Myocyte (in vitro differentiated cells): ENCODE data around the gene MRTFB. TPM values are rescaled to one million over a fixed set of nuclear protein-coding genes. Genes with fewer than 3 reads are reported as not detected.
"Not testable (repeated sequence)": the region's sequence is repeated elsewhere in the genome, so short reads cannot be mapped to it uniquely, and the experiment has no call there.

Experiments
- DNase-seq: peaks from one replicate; pipeline ENCODE4 v3.0.0-alpha.2; 2012; ENCODE audit warnings: low read depth
- total RNA-seq: library from RNA; depleted of rRNA; stranded (reverse); fragments of >200 nt; gene quantifications from 2 replicates; pipeline ENCODE4 v1.2.3, GENCODE V29; 2014

The MRTFB gene
- total RNA-seq, 1 donor from 2014 or later: 12.3 TPM

DNA sequence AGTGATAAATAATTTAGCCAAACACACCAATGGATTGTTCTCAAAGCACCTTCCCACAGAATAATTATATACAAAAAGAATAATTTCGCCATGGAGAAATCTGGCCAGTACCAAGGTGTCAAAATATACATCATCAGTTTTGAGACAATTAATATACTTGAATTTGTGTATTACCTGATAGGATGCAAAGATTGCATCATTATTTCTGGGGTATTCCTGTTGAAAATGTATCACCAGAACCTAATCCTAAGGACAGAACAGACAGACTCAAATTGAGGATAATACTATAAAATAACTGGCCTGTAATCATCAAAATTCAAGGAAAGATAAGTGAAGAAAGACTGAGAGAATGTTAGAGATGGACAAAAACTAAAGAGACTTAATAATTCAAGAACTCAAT lies 111.9 kb downstream of the MRTFB start:
- DNase-seq: no peak

DNA sequence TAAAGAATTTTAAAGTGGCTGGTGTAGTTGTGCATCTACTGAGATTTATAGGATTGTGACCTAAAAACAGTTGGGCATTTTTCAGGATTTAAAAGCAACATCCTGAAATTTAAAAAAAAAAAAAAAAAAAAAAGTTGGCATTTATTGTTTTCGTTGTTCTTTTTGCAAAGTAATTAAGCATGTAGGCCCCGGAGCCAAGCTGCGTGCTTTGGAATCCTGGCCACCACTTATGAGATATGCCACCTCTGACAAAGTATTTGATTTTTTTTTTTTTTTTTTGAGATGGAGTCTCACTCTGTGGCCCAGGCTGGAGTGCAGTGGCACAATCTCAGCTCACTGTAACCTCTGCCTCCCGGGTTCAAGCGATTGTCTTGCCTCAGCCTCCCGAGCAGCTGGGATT lies 112.8 kb downstream of the MRTFB start:
- DNase-seq: not testable (repeated sequence)

DNA sequence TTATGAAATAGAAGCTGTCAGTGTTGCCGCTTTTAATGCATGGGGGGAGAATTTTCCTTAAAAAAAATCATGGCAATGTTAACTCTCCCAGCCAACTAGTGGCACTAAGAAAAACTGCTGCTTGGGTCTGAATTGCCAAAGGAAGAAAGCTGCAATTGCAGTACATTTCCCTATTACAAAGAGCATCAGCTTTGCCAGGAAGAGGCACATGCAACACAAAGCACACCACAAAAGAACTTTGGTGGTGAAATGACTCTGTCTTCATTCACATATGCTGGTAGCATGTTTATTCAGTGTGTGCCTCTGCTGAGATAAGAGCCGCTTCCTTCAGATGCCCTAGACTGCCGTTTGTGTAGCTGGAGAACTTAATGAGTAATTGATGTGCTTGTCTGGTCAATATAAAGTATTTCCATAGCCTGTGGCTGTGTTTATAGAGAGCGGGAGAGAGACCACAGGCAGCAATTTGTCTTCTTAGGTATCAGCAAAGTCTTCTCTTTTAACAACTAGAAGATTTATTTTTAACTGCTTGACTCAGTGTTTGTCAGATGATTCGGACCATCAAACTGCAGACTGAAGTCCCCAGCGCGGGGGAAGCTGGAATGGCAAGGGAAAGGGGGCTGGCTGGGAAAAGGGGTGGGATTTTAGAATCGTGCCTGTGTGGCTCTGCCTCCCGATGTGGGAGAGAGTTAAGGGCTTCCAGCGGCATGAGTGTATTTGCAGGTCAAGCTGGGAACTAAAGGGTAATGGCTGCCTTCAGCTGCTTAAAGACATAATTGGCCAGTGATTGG lies 115.1 kb downstream of the MRTFB start:
- peak; percentile 82 for DNase-seq

DNA sequence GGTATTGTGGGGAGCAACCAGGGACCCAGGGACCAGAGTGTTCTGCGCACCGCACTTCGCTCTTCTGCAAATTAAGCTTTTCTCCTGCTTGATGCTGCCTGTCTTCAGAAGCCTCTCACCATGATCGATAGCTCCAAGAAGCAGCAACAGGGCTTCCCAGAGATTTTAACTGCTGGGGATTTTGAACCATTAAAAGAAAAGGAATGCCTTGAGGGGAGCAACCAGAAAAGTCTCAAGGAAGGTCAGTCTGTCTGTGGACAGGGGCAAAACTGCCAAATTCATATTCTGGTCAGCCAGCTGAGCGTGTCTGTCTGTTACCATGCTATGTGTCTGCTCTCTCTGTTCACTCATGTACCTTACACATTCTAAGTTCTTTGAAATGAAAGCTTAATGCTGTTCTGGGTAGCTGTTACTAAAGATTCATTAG lies 115.7 kb downstream of the MRTFB start:
- DNase-seq: peak; percentile 26

DNA sequence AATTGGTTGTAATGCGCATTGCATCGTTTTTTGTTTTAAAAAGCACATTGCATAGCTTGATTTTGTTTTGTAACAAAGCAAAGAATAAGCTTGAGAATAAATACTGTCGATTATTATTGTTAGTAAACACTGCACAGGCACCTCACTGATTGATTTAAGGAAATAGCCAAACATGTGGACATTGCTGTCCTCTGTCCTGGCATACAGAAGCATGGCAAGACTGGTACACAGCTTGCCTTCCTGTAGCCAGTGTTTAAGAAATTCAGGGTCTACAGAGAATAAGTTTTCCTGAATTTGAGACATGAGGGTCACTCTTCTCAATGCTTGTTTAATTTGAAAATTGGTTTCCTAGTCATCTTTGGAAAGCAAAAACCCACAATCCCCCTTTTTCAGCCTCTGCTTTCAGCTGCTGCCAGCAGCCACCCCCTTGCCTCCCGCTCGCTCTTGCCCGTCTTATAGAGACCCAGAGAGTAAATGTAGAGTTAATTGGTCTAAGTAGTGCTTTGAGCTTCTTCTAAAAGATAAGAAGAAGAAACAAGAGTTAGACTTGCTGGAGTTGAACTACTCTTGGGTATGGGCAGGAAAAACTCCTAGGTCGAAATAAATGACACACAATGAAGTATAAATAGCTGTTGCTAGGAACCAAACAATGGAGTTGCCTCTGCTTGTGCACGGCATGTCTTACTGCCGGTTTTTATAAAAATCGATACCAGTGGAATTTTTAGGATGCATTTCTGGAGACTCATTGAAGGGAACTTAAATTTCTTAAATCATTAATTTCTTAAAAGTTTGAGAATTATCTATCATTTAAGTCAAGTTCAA lies 116.6 kb downstream of the MRTFB start:
- DNase-seq: no peak

DNA sequence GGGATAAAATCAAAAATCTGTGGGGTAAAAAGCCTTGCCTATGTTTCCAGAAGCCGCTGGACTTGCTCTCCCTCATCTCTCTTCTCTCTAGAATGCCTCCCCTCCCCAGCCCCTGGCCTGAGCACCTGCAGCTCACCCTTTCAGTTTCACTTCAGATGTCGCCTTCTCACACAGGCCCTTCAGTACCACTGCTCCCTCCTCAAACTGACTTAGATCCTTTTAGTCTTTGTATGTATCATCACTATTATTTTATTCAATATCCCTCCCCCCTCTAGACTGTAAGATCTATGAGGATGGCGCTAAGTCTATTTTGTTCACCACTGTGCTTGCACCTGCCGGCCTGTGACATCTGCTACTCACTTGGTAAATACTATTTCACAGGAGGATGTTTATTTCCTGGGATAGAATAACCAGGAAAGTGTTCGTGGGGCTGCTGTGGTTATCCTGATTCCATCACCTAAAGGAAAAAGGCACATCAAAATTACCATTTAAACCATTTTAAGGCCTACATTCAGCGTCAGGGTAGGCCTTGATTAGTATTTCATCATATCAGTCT lies 122.3 kb downstream of the MRTFB start:
- peak; percentile 46 for DNase-seq

DNA sequence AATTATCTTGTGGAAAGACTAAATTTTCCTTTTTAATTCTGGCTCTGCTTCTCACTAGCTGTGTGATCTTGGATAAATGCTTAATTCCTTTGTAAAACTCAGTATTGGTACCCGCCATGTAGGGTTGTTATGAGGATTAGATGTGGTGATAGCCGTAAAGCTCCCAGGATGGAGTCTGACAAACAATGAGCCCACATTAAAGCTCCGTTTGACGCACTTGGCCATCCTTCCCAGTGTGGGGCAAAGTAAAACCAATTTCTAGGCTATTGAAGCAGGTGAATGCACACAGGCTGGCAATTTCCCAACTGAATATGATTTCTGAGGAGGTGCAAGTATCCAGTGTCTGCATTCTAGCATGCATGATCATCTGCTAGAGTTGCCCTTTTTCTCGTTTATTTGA lies 123.6 kb downstream of the MRTFB start:
- no peak for DNase-seq

DNA sequence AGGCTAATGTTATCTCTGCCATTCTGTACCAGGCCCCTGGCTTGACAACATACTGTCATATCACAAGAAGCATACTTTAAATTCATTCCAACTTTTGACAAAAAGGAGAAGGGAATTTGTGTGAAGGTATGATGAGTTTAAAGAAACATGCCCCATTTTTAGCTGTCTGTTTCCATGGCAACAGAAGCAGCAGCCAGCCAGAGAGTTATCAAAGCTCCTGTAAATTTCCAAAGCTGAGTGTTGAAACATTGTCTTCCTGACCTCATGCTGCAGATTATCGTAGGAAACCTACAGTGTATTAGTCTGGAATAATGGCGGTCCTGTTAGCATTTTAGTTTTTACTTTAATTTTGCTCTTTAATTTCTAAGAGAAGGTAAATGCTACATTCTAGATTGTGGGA lies 124.9 kb downstream of the MRTFB start:
- DNase-seq: no peak

DNA sequence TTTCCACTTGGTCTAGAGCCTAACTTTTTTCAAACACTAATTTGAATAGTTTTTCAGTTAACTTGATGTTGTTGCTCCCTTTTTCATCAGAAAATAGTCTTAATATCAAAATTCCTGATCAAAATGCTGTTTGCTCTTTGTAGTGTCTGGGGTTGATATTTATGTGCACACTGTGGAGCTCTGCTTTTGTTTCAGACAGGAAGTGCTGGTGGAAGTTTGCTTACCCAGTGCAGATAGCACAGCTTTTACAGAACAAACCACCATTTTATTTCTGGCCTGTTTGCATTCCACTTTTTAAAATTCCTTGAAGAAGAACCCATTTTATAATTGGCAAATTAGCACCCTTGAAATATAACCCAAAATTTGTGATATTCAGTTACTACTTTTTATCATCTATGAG lies 125.4 kb downstream of the MRTFB start:
- no peak for DNase-seq

DNA sequence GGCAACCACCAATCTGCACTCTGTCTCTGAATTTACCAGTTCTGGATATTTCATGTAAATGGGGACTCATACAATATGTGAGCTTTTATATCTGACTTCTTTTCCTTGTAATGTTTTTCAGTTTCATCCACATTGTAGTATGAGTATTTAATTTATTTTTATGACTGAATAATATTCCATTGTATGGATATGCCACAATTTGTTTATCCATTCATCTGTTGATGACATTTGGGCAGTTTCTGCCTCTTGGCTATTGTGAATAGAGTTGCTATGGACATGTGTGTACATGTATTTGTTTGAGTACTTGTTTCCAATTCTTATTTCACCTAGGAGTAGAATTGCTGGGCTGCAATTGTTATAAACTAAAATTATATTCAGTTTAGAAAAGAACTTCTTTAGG lies 126.9 kb downstream of the MRTFB start:
- DNase-seq: no peak

DNA sequence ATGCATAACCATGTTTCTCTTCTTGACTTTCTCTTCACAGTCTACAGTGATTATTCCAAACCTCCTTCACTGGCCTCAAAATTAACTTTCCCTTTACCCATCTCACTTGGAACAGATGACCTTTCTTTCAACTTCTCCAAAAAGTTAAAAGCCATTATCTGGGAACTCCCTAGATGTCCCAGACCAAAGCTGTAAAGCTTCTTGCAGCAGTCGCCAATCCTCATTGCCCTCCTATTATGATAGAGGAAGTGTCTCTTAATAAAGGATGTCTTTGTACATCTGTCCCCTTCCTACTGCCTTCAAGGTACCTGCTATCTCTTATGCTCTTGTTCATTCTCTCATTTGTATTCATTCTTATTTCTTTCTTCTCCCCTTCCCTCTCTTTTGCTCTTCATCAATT lies 127.5 kb downstream of the MRTFB start:
- no peak for DNase-seq

DNA sequence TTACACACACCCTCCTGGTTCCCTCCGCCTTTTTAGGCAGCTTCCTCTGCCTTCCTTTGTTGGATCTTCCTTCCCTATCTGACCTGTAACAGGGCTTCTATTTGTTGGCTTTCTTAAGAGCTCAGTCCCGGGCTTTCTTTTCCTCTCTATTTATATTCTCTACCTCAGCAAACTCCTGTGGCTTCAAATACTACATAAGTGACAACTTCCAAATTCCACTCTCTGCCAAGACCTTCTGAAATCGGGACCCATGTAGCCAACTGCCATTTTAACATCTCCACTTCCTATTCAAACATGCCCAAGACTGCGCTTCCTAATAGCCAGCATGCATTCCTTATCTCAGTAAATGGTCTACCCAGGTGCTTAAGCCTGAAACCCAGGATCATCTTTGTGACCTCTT lies 128.1 kb downstream of the MRTFB start:
- DNase-seq: peak; percentile 55

DNA sequence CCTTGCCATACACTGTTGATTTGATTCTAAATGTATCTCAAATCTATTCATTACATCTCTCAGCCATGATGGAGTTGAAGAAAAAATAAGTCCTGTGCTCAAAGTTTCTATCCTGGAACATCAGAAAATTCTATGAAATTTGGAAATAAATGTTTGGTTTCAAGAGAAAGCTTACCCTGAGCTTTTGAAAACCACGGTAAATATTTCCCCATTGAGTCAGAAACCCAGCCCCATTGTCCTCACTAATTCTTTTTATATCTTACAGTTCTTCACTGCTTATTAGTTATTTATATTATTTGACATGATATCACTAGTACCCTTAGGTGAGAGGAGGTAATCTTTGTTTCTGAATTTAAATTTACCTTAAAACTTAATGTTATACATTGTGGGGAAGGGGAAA lies 128.5 kb downstream of the MRTFB start:
- peak; percentile 54 for DNase-seq

DNA sequence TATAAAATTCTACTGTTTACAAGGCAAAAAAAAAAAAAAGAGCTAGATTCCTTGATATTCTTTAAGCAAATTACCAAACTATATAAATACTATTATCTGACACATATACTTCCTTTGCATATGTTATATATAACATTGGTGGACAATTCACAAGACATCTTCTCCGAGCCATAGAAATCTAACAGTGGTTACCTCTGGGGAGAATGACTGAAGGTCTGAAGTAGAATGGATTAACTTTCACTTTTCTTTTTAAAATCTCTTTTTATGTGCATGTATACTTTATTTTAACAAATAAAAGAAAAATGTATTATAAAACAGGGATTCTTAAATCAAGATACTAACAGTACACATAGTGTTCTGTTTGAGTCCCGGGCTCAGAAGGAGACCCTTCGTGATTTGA lies 131.0 kb downstream of the MRTFB start:
- DNase-seq: no peak

DNA sequence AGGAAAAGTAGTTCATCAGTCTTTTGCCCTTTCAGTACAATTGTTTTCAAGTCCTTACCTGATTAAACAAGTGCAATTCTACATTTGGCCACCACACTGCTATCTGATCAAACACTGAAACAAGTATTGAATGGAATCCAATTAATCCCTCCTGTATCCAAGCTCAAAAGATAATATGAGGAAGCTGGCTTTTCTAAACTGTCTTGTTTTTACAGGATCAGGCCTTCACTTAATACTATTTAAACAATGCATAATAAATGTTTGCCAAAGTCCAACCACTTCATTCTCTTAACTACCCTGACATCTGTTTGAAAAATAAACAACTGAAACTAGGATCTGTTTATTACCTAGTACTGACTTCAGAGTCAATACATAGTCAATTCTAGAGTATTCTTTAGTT lies 131.6 kb downstream of the MRTFB start:
- DNase-seq: no peak

DNA sequence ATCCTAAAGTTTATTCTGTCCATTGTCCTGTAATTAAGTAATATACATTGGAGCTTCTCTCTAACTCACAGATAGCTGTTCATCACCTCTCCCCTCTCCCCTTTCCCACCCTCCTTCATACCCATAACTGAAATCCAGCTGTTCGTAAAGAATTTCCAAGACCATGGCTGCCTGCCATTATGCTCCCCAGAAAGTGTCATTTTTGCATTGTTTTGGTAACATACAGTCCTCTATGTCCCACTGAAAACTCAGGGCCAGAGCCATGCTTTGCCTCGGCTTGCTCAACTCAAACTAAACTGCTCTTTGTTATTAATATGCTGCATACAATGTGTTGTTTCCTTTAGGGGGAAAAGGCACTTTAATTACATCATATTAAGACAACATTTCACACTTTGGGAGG lies 132.0 kb downstream of the MRTFB start:
- DNase-seq: no peak

DNA sequence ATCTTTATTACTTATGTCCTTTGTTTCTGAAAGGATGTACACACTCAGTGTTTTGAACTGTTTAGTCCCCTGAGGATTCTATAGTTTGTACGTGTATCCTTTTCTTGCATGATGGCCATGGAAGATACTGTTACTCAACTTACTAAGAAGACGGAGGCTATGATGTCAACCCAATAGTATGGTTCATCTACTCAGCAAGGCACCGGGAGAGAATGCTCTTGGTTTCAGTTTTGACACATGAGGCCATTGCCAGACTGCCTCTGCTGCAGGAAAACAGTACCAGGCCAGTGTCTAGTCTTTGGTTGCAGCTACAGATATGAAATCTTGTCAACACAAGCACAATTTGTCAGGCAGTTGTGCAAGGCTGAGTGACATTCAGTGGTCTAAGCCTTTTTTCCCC lies 134.5 kb downstream of the MRTFB start:
- DNase-seq: no peak

DNA sequence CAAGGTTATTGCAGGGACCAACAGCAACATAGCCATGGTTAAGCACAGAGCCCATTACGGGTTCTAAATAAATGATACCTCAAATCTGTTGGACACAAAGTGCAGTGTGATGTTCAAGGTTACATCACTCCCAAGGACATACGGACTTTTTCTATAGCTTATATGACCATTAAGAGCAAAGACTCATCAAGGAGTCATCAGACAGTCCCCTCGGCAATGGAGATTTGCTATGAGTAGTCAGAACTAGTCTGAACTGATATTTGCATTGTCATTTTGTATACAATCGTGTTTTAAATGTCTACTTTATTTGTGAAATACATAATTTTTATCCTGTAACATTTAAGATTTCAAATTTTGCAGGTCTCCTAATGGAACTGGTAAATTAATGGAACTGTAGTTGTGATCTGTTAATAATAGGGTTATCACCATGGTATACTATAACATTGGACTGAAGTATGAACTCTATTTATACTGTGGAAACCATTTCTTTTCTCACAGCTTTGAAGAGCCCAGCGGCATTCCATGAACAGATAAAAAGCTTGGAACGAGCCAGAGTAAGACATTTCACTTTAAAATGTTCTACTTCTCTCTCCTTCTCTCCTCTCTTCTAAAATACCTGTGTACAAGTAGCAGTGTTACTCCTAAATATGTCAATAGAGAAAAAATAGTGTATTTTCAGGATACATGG lies 140.9 kb downstream of the MRTFB start:
- no peak for DNase-seq

DNA sequence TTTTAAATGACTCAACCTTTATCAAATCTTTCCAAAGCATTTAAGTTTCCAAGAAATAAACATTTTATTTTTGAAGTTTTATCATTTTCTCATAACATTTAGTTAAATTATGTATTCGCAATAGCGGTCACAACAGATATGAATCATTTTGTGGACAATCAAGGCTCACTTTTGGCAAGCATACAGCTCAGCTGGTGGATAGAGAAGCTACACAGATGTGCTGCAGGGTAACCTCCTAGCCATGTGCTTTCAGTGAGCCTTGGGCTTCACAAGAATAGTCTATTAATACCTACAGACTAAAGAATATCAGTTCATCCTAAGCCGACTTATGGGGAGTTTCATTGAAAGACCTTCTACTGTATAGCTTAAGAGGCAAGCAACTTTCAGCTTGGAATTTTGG lies 144.8 kb downstream of the MRTFB start:
- peak; percentile 32 for DNase-seq

DNA sequence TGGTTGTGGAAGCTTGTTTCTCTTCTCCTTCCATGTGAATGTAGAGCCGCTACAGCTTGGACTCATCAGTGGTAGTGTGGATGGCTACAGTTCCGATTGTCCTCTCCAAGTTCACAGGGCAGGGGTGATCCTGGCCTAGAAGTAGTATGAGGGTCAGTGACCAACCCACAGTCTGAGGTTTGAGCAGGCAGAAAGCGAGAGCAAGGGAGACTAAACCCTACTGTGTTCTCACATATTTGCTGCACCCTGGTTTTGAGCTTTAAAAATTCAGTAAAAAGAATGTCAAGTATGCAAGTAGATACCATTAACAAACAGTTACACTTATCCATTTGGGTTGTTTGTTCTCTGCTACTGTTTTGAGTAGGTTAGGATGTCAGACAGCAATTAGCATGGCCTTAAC lies 148.9 kb downstream of the MRTFB start:
- DNase-seq: no peak

DNA sequence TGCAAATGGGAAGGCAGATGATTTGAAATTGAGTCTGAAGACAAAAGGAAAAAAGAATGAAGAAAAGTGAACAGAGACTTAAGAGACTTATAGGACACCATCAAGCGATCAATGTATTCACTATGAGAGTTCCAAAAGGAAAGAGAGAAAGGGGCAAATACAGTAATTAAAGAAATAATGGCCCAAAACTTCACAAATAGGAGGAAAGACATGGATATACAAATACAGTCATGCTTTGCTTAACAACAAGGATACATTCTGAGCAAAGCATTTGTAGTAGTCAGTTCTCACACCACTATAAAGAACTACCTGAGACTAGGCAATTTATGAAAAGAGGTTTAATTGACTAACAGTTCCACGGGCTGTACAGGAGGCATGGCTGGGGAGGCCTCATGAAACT lies 152.5 kb downstream of the MRTFB start:
- no peak for DNase-seq

DNA sequence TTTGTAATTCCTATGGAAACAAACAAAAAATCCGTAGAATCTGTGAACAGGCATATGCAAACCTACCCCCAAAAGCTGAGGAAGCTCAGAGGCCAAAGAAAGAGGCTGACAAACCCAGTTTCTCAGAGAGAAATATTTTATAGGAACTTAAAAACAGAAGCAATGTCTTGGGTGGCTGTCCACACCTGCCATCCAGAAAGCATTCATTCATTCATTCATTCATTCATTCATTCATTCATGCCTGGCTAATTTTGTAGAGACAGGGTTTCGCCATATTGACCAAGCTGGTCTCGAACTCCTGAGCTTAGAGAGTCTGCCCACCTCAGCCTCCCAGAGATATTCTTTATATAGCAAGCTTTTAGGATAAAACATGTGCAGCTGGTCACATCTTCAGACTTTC lies 154.3 kb downstream of the MRTFB start:
- DNase-seq: no peak
